ENCODE measurements around the gene LDB1.

The LDB1 gene

DNA sequence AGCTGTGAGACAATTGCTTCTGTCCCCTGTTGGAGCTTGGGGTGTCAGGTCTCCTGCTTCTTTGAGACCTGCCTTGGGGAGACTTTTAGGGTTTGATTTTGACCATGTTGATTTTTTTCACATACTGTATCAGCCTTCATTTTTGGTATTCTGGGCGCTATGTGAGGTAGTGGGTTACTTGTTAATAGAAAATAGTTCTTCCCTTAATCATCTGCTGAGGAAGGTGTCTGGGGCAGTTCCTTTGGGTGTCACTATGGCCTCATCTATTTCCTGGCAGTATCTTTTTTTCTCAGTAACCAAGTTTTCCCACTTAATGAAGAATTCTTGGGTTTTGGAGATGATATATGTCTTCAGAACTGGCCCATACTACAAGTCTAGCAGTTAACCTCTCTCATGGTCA, 27.4 kb upstream of the LDB1 start:
- H3F3A ChIP-seq (ENCODE audit: control insufficient read depth, insufficient read depth) = peaks cover 29% of the 10 kb centered on the region

GRCh38 chr10:102146971-102147428, 26.8 kb upstream of the LDB1 start:
- Histone ChIP-seq H3K36me3 (ENCODE audit: control insufficient read depth, low read length) (peaks cover 90% of the 10 kb centered on the region), H3K27me3 (ENCODE audit: control insufficient read depth, low read length) (no peaks in the 10 kb centered on the region), H4K20me1 (ENCODE audit: control insufficient read depth, insufficient read depth, low read depth, low read length) (no peaks in the 10 kb centered on the region), H3K4me1 (ENCODE audit: control insufficient read depth, low read length) (peaks cover 30% of the 10 kb centered on the region), H3K9me3 (ENCODE audit: control insufficient read depth, insufficient read depth, low read length) (no peaks in the 10 kb centered on the region), H3K9me2 (replicated peaks; ENCODE audit: control insufficient read depth, low read length) (no peaks in the 10 kb centered on the region), H3K27ac (ENCODE audit: low read depth, low read length) (no peak overlapping the region), H3K79me2 (ENCODE audit: control insufficient read depth, low read length) (peaks cover 27% of the 10 kb centered on the region), H3K4me3 (ENCODE audit: low read length) (no peak overlapping the region), H3K4me2 (ENCODE audit: low read length) (no peak overlapping the region), H3F3A (ENCODE audit: control insufficient read depth, insufficient read depth) (peaks cover 29% of the 10 kb centered on the region)
- TF ChIP-seq CTCF (IDR thresholded peaks at IDR 0.05; ENCODE audit: low read depth, low read length, poor library complexity, severe bottlenecking) (no peak), EZH2phosphoT487 (IDR thresholded peaks at IDR 0.05; ENCODE audit: borderline replicate concordance, low read length) (no peak)

More for the DNA sequence above, 27.4 kb upstream of the LDB1 start:
- Histone ChIP-seq H3K79me2 (ENCODE audit: control insufficient read depth, low read length) (peaks cover 31% of the 10 kb centered on the region), H4K20me1 (ENCODE audit: control insufficient read depth, insufficient read depth, low read depth, low read length) (no peaks in the 10 kb centered on the region), H3K9me3 (ENCODE audit: control insufficient read depth, insufficient read depth, low read length) (no peaks in the 10 kb centered on the region), H3K4me3 (ENCODE audit: low read length) (no peak overlapping the region), H3K36me3 (ENCODE audit: control insufficient read depth, low read length) (peaks cover 92% of the 10 kb centered on the region), H3K4me2 (ENCODE audit: low read length) (no peak overlapping the region), H3K27ac (ENCODE audit: low read depth, low read length) (no peak overlapping the region), H3K9me2 (replicated peaks; ENCODE audit: control insufficient read depth, low read length) (no peaks in the 10 kb centered on the region), H3K4me1 (ENCODE audit: control insufficient read depth, low read length) (peaks cover 30% of the 10 kb centered on the region), H3K27me3 (ENCODE audit: control insufficient read depth, low read length) (no peaks in the 10 kb centered on the region)
- TF ChIP-seq CTCF (IDR thresholded peaks at IDR 0.05; ENCODE audit: low read depth, low read length, poor library complexity, severe bottlenecking) (no peak), EZH2phosphoT487 (IDR thresholded peaks at IDR 0.05; ENCODE audit: borderline replicate concordance, low read length) (no peak)

DNA sequence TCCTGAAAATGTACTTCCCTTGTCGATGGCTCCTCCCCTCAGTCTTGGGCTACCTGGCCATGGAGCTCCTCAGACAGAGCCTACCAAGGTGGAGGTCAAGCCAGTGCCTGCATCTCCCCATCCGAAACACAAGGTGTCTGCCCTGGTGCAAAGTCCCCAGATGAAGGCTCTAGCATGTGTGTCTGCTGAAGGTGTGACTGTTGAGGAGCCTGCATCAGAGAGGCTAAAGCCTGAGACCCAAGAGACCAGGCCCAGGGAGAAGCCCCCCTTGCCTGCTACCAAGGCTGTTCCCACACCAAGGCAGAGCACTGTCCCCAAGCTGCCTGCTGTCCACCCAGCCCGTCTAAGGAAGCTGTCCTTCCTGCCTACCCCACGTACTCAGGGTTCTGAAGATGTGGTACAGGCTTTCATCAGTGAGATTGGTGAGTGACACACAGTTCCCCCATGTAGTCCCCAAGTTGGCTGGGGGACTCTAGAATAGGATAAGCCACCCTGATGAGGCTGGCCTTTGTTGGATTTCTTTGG, 21.5 kb upstream of the LDB1 start:
- Histone ChIP-seq H4K20me1 (ENCODE audit: control insufficient read depth, insufficient read depth, low read depth, low read length) (peaks cover 9% of the 10 kb centered on the region; the same call in 1 of the 2 replicates), H3K9me3 (ENCODE audit: control insufficient read depth, insufficient read depth, low read length) (no peaks in the 10 kb centered on the region), H3K9me2 (replicated peaks; ENCODE audit: control insufficient read depth, low read length) (no peaks in the 10 kb centered on the region), H3F3A (ENCODE audit: control insufficient read depth, insufficient read depth) (no peaks in the 10 kb centered on the region), H3K79me2 (ENCODE audit: control insufficient read depth, low read length) (peaks cover 71% of the 10 kb centered on the region), H3K4me2 (ENCODE audit: low read length) (no peak overlapping the region), H3K4me1 (ENCODE audit: control insufficient read depth, low read length) (no peaks in the 10 kb centered on the region), H3K27me3 (ENCODE audit: control insufficient read depth, low read length) (no peaks in the 10 kb centered on the region), H3K4me3 (ENCODE audit: low read length) (no peak overlapping the region), H3K36me3 (ENCODE audit: control insufficient read depth, low read length) (peaks cover 91% of the 10 kb centered on the region), H3K27ac (ENCODE audit: low read depth, low read length) (no peak overlapping the region)
- TF ChIP-seq CTCF (IDR thresholded peaks at IDR 0.05; ENCODE audit: low read depth, low read length, poor library complexity, severe bottlenecking) (no peak), EZH2phosphoT487 (IDR thresholded peaks at IDR 0.05; ENCODE audit: borderline replicate concordance, low read length) (no peak)
